Neural progenitor cell (in vitro differentiated cells): ENCODE measurements around the gene CIB1. TPM values are rescaled to one million over a fixed set of nuclear protein-coding genes. Genes with fewer than 3 reads are reported as not detected.

Experiments
- DNase-seq: peaks from one replicate; pipeline ENCODE4 v3.0.0-alpha.2; 2016; ENCODE audit warnings: low spot score
- H2AFZ ChIP-seq: fragments of 200-600 bp; sonication (generic); replicated peaks from 2 replicates; pipeline ENCODE4 v1.6.1; 2016; ENCODE audit warnings: antibody characterized with exemption
- H3F3A ChIP-seq: fragments of 200-600 bp; sonication (generic); 2 replicates; pipeline ENCODE4 v1.6.1; 2016; ENCODE audit warnings: antibody characterized with exemption, low read depth
- H3K27ac ChIP-seq: fragments of 200-600 bp; sonication (generic); 2 replicates; pipeline ENCODE4 v1.5.1; 2016; ENCODE audit warnings: mild to moderate bottlenecking
- H3K27me3 ChIP-seq: fragments of 200-600 bp; sonication (generic); 2 replicates; pipeline ENCODE4 v1.6.1; 2016; ENCODE audit warnings: mild to moderate bottlenecking, moderate library complexity
- H3K36me3 ChIP-seq: fragments of 200-600 bp; sonication (generic); 2 replicates; pipeline ENCODE4 v1.5.1; 2016
- H3K4me1 ChIP-seq: fragments of 200-600 bp; sonication (generic); 2 replicates; pipeline ENCODE4 v1.6.1; 2016; ENCODE audit warnings: mixed run types
- H3K4me2 ChIP-seq: fragments of 200-600 bp; sonication (generic); 2 replicates; pipeline ENCODE4 v1.6.1; 2016
- H3K4me3 ChIP-seq: fragments of 200-600 bp; sonication (generic); 2 replicates; pipeline ENCODE4 v1.5.1; 2016
- H3K79me2 ChIP-seq: fragments of 200-600 bp; sonication (generic); 2 replicates; pipeline ENCODE4 v1.6.1; 2016; ENCODE audit warnings: low read depth
- H3K9ac ChIP-seq: fragments of 200-600 bp; sonication (generic); 2 replicates; pipeline ENCODE4 v1.6.1; 2016
- H3K9me3 ChIP-seq: fragments of 200-600 bp; sonication (generic); 2 replicates; pipeline ENCODE4 v1.5.1; 2016; ENCODE audit warnings: low read depth
- H4K20me1 ChIP-seq: fragments of 200-600 bp; sonication (generic); 2 replicates; pipeline ENCODE4 v1.6.1; 2016; ENCODE audit warnings: low read depth
- H3K27ac Mint-ChIP-seq: 3 replicates; pipeline ENCODE4 v1.8.0; 2021; ENCODE audit warnings: mixed read lengths
- H3K27me3 Mint-ChIP-seq: 2 replicates; pipeline ENCODE4 v1.8.0; 2022; ENCODE audit warnings: low read depth, mild to moderate bottlenecking, inconsistent platforms, moderate library complexity, mixed read lengths; ENCODE audit not compliant: insufficient read depth
- H3K36me3 Mint-ChIP-seq: 3 replicates; pipeline ENCODE4 v1.8.0; 2021; ENCODE audit warnings: mixed read lengths
- H3K4me1 Mint-ChIP-seq: 3 replicates; pipeline ENCODE4 v1.8.0; 2021; ENCODE audit warnings: mixed read lengths
- H3K4me3 Mint-ChIP-seq: 3 replicates; pipeline ENCODE4 v1.8.0; 2021; ENCODE audit warnings: mild to moderate bottlenecking, moderate library complexity, mixed read lengths
- H3K9me3 Mint-ChIP-seq: 3 replicates; pipeline ENCODE4 v1.8.0; 2020; ENCODE audit warnings: mixed read lengths
- EZH2 ChIP-seq: fragments of 200-600 bp; sonication (generic); IDR thresholded peaks from 2 replicates; pipeline ENCODE4 v1.6.1; 2017; ENCODE audit warnings: antibody characterized with exemption, mild to moderate bottlenecking, moderate library complexity
- EZH2phosphoT487 ChIP-seq: fragments of 200-600 bp; sonication (generic); IDR thresholded peaks from 2 replicates; pipeline ENCODE4 v1.6.1; 2017; ENCODE audit warnings: antibody characterized with exemption
- total RNA-seq: library from RNA; depleted of rRNA; stranded (reverse); fragments of >200 nt; gene quantifications from 2 replicates; pipeline ENCODE4 v1.2.3, GENCODE V29; 2015; ENCODE audit warnings: low replicate concordance
- TF ChIP-seq, protein P1 (sequence below): fragments of 200-600 bp; sonication (generic); IDR thresholded peaks from 2 replicates; pipeline ENCODE4 v1.5.1; 2017; ENCODE audit warnings: antibody characterized with exemption, mild to moderate bottlenecking

Gene CIB1
- total RNA-seq, 1 donor from 2014 or later: 5.2 TPM

DNA sequence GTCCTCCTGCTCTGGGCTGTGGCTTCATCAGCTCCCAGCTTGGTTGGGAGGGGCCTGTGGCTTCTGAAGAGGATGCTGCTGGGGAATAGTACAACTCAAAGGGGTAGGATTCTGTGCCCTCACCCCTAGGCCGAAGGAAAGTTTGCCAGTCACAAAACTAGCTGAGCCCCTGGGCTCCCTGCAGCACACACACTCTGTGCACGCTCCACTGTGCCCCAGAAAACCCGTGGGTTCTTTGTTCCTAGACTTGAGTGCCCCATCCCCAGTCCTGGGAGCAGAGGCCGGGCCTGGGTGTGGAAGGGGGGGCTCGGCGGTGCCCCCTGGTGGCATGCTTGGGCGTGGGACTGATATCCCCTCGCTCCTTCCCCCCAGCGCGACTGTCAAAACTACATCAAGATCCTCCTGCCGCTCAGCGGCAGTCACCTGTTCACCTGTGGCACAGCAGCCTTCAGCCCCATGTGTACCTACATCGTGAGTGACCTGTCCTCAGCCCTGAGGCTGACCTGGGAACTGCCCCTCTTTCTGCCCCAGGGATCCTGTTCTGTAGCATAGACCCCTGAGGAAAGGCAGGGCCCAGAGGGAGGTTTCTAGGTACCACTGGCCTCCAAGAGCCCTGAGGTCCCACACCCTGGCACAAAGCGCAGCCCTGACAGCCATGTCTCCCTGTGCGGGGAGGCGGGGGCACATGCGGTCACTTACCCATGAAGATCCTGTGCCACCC, 14.2 kb downstream of the CIB1 start:
- Mint-ChIP-seq H3K36me3 (peaks cover 4% of the 10 kb centered on the region), H3K27ac (no peak overlapping the region), H3K4me3 (no peak overlapping the region), H3K27me3 (no peaks in the 10 kb centered on the region), H3K4me1 (peaks cover 7% of the 10 kb centered on the region), H3K9me3 (no peaks in the 10 kb centered on the region)
- no peaks in the 10 kb centered on the region for H3K27me3 ChIP-seq
- no peak overlapping the region for H3K4me3 ChIP-seq
- TF ChIP-seq EZH2phosphoT487: no peak
- TF ChIP-seq, protein P1, sequence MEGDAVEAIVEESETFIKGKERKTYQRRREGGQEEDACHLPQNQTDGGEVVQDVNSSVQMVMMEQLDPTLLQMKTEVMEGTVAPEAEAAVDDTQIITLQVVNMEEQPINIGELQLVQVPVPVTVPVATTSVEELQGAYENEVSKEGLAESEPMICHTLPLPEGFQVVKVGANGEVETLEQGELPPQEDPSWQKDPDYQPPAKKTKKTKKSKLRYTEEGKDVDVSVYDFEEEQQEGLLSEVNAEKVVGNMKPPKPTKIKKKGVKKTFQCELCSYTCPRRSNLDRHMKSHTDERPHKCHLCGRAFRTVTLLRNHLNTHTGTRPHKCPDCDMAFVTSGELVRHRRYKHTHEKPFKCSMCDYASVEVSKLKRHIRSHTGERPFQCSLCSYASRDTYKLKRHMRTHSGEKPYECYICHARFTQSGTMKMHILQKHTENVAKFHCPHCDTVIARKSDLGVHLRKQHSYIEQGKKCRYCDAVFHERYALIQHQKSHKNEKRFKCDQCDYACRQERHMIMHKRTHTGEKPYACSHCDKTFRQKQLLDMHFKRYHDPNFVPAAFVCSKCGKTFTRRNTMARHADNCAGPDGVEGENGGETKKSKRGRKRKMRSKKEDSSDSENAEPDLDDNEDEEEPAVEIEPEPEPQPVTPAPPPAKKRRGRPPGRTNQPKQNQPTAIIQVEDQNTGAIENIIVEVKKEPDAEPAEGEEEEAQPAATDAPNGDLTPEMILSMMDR: peak; percentile 69
- H3F3A ChIP-seq: no peaks in the 10 kb centered on the region
- no peak overlapping the region for H2AFZ ChIP-seq
- H3K79me2 ChIP-seq: no peaks in the 10 kb centered on the region
- no peak overlapping the region for H3K27ac ChIP-seq
- no peak overlapping the region for H3K4me2 ChIP-seq
- H3K9ac ChIP-seq: no peak overlapping the region
- no peaks in the 10 kb centered on the region for H3K9me3 ChIP-seq
- H3K4me1 ChIP-seq: no peaks in the 10 kb centered on the region
- DNase-seq: peak; percentile 76
- H4K20me1 ChIP-seq: no peaks in the 10 kb centered on the region
- H3K36me3 ChIP-seq: no peaks in the 10 kb centered on the region

DNA sequence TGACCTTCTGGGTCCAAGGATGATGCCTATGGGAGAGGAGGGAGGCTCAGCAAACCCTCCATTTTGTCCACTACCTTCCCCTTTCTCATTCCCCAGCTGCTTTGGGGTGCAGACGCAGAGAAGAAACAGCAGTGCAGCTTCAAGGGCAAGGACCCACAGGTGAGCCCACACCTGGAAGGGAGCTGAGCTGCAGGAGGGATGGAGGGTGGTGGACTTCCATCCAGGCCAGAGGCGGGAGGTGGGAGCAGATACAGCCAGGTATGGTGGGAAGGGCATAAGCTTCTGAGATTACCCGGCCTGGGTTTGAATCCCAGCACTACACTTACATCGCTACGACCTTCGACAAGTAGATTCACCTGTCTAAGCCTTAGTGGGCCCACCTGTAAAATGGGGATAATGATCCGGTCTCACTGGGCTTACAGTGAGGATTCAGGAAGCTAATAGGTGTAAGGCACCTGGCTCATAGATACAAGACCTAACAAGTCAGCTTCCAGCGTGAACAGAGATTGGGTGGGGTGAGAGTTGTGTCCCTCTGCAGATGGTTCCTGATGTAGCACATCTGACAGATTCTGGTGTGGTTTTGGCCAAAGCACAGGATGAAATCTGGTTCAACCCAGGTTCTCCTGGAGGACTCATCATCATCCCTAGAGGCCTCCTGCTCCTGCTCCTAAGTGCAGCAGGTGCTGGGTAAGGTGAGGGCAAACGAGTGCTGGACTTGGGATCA, 15.9 kb downstream of the CIB1 start:
- Histone ChIP-seq H3K27ac (no peak overlapping the region), H3K9ac (no peak overlapping the region), H3K4me1 (no peaks in the 10 kb centered on the region), H4K20me1 (peaks cover 8% of the 10 kb centered on the region), H3K4me3 (no peak overlapping the region), H3F3A (no peaks in the 10 kb centered on the region), H2AFZ (no peak overlapping the region), H3K9me3 (no peaks in the 10 kb centered on the region), H3K27me3 (no peaks in the 10 kb centered on the region), H3K79me2 (no peaks in the 10 kb centered on the region), H3K36me3 (no peaks in the 10 kb centered on the region), H3K4me2 (no peak overlapping the region)
- no peak for DNase-seq
- Mint-ChIP-seq H3K4me3 (no peak overlapping the region), H3K36me3 (peaks cover 1% of the 10 kb centered on the region), H3K9me3 (no peaks in the 10 kb centered on the region), H3K27ac (no peak overlapping the region), H3K4me1 (peaks cover 7% of the 10 kb centered on the region), H3K27me3 (peaks cover 4% of the 10 kb centered on the region)
- no peak for TF ChIP-seq EZH2phosphoT487
- TF ChIP-seq, protein P1: no peak
- TF ChIP-seq EZH2: no peak

DNA sequence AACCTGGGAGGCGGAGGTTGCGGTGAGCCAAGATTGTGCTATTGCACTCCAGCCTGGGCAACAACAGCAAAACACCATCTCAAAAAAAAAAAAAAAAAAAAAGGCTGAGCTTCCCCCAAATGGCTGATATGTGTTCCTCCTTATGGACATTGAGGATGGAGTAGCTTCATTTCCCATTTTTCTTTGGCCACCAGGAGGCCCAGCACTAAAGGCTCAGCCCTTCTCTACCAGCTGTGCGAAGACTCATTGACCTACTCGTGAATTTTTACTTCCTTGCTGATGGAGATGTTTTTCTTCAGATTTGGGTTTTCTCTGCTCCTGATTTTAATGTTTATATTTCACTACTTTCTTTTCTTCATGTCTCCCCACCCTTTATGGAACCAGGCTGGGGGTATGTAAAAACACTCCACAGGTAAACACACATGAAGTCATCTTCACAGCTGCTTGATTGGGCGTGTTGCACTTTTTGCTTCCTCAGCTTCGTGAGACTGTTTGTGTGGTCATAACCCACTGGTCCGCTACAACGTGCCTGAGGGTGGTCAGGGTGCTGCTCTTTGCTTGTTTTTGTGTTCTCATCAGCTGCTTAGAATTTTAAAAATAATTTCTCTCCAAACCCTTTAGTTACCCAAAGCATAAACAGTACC, 19.1 kb downstream of the CIB1 start:
- Mint-ChIP-seq H3K9me3 (no peaks in the 10 kb centered on the region), H3K36me3 (peaks cover 1% of the 10 kb centered on the region), H3K4me3 (no peak overlapping the region), H3K27me3 (peaks cover 8% of the 10 kb centered on the region), H3K4me1 (peaks cover 11% of the 10 kb centered on the region), H3K27ac (no peak overlapping the region)
- H3F3A ChIP-seq: no peaks in the 10 kb centered on the region
- peaks cover 16% of the 10 kb centered on the region for H4K20me1 ChIP-seq
- H3K79me2 ChIP-seq: no peaks in the 10 kb centered on the region
- no peaks in the 10 kb centered on the region for H3K4me1 ChIP-seq
- no peak for DNase-seq
- H3K4me2 ChIP-seq: no peak overlapping the region
- no peaks in the 10 kb centered on the region for H3K27me3 ChIP-seq
- TF ChIP-seq EZH2phosphoT487: no peak
- TF ChIP-seq, protein P1: peak; percentile 18
- H3K36me3 ChIP-seq: no peaks in the 10 kb centered on the region
- no peak overlapping the region for H3K4me3 ChIP-seq
- H3K9me3 ChIP-seq: no peaks in the 10 kb centered on the region
- H3K9ac ChIP-seq: no peak overlapping the region
- H2AFZ ChIP-seq: no peak overlapping the region
- H3K27ac ChIP-seq: no peak overlapping the region
